ENCODE results near the gene PDGFRA.
A peak's percentile ranks its signal among the peaks of the same experiment; 100 is the strongest.
"Not testable (repeated sequence)": the region's sequence is repeated elsewhere in the genome, so short reads cannot be mapped to it uniquely, and the experiment has no call there.

The PDGFRA gene

DNA sequence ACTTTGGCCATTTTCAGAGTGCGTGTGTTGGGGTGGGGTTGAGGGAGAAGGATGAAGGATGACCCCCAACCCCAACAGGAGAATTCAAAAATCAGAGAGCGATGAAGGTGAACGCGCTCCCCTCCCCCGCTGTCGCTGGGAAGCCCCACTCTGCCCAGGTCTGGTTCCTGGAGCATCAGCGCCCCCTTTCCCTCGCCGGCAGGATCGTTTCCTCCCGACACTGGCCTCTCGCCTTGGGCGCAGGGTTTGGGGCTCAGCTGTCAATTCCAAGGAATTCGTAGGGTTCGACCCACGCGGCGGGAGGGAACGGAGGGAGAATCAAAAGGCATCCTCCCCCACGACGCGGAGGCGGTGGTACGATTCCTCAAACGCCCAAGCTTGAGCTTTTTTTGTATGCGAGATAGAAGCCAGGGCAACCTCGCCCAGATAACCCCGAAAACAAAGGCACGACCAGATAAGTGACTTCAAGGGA is 1.0 kb upstream of the PDGFRA start:
- DNase-seq: peak; percentile 96

DNA sequence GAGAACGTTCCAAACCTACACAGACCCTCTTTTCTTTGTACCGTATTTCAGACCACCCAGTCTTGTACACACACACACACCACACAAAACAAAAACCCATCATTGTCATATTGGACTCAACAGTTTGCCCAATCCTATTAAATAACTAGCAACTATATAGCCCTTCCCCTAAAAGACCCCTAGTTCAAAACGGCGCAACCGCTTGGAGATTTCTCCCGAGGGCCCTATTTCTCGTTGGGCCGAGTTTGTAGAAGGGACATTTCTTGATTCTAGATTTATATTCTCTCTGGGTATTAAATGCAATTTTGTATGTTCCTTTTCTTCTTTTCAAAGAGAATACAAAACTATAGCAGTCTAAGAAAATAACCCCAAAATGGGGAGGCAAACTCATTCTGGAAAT is 547 bp upstream of the PDGFRA start:
- DNase-seq: peak; percentile 54

DNA sequence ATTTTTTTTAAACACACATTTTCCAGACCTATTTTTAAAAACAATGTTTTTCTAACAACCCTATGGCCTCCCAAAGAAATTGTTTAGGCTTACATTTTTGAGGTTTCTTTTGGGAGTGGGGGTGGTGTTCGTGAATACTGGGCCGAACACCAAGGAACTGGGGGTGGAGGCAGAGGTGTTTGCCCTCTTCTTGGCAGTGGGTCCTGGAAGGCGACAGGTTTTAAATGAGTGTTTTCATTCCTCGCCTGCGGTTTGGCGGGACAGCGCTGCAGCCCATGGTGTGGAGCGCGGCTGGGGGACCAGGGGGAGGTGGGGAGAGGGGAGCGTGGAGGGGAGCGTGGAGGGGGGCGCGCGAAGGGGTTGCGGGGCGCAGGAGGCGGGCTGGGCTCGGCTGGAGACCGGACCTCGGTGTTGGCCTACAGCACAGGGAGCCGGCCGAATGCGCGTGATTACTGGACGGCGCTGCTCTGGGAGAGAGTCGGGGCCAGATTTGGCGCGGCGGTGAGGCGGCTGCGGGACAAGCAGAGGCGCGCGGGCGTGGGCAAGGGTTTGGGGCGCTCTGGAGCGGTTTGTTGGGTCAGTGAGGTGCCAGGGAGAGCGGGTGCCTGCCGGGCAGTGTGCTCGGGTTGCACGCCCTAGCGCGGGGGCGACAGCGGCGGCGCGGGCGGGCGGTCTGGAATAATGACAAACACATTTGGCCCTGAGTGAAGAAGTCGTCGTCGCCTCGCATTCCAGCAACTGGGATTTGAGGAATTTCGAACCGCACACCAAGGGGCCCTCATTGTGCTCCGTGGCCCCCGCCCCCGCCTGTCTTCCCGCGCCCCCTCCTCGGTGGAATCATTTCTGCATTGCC is 764 bp downstream of the PDGFRA start:
- peak; percentile 64 for DNase-seq

DNA sequence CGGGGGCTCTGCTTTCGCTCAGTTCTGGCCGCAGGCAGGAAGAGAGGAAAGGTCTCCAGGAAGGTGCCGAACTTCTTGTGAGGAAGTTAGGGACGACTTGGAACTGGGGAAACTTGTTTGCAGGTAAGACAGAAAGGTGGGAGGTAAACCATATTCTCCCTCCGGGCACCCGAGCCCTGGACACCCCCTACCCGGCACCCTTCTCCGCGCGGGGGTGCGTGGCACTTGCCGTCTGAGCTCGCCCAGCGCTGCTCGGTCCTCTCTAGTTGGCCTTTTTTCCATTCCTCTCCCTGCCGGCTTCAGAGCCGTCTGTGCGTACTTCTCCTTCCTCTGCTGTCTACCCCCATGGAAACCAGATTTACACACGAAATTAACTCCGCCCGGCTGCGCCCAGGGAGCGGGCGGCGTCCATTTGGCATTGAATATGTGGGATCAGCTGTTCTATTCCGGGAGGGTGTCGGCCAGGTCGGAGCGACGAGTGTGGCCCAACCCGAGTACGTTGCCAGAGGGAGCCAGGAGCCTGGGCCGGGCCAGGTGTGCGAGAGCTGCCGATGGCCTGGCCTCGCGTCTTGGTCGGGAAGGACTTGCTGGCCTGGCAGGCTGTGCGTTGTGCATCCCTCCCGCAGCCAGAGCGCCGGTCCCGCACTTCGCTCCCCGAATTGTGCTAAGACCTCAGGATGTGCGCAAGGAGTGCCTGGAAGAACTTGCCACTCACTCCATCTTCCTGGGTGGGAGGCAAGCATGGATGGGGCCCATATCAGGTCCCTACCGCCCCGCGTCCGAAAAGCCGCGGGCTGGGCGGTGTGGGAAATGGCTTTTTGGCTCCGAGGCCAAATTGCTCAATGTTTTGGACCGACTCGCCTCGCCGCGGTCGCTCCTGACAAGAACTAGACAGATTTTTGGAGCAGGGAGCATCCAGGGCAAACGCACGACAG is 1.7 kb downstream of the PDGFRA start:
- DNase-seq: peak; percentile 66

DNA sequence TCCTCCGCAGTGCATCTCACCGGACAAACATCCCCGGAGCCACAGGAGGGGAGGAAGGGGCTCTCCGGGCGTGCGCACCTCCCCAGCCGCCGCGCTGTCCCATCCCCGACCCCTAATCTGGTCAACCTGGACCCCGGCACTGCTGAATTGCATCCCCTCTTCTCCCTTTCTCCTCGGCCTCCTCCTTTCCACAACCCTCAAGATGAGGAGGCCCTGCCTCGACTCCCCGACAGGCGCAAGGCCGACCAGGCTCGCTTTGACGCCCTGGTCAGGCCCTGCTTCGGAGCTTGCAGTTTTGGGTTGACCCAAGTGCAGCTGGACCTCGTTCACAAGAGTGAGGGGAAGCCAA is 2.3 kb downstream of the PDGFRA start:
- no peak for DNase-seq

- DNase-seq: peak; percentile 69
Observed at GRCh38 chr4:54231768-54232688, 2.9 kb downstream of the PDGFRA start.

- DNase-seq: peak; percentile 96
Observed at GRCh38 chr4:54233277-54233696, 4.2 kb downstream of the PDGFRA start.

DNA sequence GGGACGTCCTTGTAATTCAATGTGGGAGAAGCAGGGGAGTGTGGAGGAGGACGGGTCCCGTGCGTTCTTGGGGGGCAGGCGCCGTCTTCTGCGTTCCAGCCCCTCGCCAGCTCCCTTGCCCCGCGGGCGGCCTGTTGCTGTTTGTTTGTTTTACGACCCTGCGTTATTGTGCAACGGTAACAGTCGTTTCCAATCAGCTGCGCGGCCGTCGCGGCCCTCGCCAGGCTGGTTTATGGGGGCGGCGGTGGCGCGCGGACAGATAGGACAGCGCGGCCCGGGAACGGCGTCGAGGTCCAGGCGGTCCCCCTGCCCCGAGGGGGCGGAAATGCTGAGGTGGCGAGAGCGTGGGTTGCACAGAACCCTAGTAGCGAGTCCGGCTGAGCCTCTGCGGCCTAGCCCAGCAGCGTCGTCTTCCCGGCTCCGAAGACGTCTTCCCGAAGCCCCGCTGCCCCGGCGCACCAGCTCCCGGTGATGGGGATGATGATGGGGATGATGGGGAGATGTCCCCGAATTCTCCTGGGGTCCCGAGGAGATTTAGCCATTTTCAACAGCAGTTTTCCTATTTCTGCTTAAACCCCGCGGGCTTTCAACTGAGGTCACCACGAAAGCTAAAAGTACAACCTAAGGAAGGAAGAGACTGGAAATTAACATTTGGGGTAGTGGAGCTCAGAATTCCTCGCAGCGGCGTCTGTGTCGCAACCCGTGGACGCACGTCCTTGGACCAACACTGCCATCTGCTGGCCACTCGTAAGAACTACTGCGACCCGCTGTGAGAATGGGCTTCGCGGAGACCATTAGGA is 4.8 kb downstream of the PDGFRA start:
- peak; percentile 94 for DNase-seq

- no peak for DNase-seq
Observed at GRCh38 chr4:54234497-54235205, 5.6 kb downstream of the PDGFRA start.

DNA sequence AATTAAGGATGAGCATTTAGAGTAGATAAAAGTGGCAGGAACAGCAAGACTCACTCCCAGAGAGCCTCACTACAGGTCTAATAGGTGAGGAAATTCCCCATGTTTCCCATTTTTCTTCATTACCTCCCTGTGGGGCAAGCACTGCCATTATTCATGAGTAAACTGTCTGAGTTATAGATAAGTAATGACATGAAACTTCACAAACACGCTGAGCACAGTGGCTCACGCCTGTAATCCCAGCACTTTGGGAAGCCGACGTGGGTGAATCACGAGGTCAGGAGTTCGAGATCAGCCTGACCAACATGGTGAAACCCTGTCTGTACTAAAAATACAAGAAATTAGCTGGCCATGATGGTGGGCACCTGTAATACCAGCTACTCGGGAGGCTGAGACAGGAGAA is 7.2 kb downstream of the PDGFRA start:
- not testable (repeated sequence) for DNase-seq

- no peak for DNase-seq
Observed at GRCh38 chr4:54237770-54238169, 8.7 kb downstream of the PDGFRA start.

DNA sequence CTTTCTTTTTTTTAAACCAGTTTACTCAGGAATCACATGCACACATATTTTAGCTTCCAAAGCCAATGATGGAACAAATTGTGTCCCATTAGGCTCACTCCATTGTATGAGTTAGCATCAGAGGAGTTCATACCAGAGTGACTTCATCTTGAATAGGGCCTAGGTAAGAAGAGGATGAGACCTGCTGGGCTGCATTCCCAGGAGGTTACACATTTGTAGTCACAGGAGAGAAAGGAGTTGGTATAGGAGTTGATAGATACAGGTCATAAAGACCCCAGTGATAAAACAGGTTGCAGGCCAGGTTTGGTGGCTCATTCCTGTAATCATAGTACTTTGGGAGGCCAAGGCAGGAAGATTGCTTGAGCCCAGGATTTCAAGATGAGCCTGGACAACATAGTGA is 9.3 kb downstream of the PDGFRA start:
- DNase-seq: no peak

- DNase-seq: peak; percentile 28
Observed at GRCh38 chr4:54241268-54241823, 12.3 kb downstream of the PDGFRA start.

DNA sequence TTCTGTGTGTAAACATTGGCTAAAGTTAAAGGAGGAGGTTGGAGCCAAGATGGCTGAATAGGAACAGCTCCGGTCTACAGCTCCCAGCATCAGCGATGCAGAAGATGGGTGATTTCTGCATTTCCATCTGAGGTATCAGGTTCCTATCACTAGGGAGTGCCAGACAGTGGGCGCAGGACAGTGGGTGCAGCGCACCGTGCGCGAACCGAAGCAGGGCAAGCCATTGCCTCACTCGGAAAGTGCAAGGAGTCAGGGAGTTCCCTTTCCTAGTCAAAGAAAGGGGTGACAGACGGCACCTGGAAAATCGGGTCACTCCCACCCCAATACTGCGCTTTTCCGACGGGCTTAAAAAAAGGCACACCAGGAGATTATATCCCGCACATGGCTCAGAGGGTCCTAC is 14.4 kb downstream of the PDGFRA start:
- not testable (repeated sequence) for DNase-seq

GRCh38 chr4:54252312-54252711 is 23.2 kb downstream of the PDGFRA start:
- not testable (repeated sequence) for DNase-seq

- no peak for DNase-seq
Observed at GRCh38 chr4:54254116-54254914, 25.2 kb downstream of the PDGFRA start.

GRCh38 chr4:54254915-54255246 is 25.8 kb downstream of the PDGFRA start:
- no peak for DNase-seq

DNA sequence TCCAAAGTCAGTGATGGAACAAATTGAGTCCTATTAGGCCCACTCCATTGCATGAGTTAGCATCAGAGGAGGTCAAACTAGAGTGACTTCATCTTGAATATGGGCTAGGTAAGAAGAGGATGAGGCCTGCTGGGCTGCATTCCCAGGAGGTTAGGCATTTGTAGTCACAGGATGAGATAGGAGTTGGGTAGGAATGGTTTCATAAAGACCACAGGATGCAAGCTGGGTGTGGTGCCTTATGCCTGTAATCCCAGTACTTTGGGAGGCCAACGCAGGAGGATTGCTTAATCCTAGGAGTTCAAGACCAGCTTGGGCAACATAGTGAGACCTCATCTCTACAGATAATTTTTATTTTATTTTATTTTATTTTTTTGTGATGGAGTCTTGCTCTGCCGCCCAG is 26.8 kb downstream of the PDGFRA start:
- DNase-seq: no peak

DNA sequence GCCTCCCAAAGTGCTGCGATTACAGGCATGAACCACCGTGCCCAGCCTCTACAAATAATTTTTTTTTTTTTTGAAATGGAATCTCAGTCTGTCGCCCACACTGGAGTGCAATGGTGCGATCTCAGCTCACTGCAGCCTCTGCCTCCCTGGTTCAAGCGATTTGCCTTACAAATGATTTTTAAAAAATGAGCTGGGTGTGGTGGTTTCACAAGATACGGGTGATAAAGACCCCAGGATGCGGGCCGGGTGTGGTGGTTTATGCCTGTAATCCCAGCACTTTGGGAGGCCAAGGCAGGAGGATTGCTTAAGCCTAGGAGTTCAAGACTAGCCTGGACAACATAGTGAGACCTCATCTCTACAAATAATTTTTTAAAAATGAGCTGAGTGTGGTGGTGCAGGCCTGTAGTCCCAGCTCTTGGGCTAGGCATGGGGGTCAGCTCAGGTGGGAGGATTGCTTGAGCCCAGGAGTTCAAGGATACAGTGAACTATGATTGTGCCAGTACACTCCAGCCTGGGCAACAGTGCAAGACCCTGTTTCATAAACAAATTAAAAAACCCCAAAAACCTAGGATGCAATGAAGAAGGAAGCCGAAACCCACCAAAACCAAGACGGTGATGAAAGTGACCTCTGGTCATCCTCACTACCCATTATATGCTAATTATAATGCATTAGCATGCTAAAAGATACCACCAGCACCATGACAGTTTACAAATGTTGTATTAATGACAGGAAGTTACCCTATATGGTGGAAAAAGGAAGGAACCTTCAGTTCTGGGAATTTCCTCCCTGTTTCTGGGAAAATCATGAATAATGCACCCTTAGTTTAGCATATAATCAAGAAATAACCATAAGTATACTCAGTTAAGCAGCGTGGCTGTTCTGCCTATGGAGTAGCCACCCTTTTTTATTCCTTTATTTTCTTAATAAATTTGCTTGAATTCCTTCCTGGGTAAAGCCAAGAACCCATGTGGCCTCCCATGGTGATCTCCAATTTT is 27.7 kb downstream of the PDGFRA start:
- no peak for DNase-seq

All from eye (tissue), 1 donor.